Kidney tubule cell (primary cell): ENCODE results near the gene CHKA.
A peak's percentile ranks its signal among the peaks of the same experiment; 100 is the strongest.

Experiments
- DNase-seq: peaks from one replicate; pipeline ENCODE4 v3.0.0-alpha.2; 2018; ENCODE audit warnings: low spot score

CHKA gene

DNA sequence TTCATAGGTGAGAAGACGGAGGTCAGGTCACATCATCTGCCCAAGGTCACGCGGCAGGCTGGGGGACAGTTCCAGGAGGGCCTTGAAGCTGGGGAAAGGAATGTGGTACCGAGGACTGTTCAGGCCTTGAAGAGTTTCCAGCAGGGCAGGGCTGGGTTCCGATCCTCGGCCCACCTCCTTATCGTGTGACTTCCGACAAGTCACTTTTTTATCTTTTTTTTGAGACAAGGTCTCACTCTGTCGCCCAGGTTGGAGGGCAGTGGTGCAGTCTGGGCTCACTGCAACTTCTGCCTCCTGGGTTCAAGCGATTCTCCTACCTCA lies 90.1 kb downstream of the CHKA start:
- no peak for DNase-seq

DNA sequence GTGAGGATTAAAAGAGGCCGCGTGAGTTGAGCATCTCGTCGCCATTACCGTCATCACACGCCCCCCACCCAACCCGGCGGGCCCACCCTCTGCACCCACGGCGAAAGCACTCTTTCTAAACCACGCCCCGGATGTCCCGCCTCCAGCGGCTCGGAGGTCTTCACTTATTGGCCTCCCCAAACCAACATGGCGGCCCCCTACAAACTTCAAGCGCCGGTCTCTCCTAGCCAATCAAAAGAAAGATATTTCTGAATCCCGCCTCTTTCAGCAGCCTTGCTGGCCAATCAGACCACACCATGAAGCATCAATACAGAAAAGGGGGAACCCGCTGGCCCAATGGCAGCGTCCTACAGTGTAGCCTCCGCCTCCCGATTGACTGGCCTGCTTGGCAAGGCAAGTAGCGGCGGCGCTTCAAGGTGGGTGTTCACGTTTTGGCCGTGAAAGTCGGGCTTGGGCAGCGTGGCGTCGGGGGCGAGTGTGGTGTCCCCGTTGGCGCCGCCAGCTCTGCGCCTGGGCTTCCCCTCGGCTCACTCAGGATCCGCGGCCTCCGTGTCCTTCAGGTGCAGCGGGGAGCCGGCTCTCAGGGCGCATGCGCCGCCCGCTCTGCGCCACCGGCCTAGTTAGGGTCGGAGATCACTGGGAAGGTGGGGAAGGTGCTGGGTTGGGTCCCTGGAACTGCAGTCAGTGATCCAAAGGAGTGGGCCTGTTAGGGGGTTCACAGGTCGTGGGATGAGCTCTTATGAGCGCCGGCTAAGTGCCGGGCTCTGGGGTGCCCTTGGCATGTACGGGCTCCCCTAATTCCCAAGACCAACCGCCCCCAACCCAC lies 90.7 kb downstream of the CHKA start, which contains the start of gene NDUFS8:
Gene NDUFS8 (plus strand): TSS at position 364 of the 826 bp plus-strand sequence. CDS start 1,471 bp downstream, outside the sequence.
- peak; percentile 99 for DNase-seq

DNA sequence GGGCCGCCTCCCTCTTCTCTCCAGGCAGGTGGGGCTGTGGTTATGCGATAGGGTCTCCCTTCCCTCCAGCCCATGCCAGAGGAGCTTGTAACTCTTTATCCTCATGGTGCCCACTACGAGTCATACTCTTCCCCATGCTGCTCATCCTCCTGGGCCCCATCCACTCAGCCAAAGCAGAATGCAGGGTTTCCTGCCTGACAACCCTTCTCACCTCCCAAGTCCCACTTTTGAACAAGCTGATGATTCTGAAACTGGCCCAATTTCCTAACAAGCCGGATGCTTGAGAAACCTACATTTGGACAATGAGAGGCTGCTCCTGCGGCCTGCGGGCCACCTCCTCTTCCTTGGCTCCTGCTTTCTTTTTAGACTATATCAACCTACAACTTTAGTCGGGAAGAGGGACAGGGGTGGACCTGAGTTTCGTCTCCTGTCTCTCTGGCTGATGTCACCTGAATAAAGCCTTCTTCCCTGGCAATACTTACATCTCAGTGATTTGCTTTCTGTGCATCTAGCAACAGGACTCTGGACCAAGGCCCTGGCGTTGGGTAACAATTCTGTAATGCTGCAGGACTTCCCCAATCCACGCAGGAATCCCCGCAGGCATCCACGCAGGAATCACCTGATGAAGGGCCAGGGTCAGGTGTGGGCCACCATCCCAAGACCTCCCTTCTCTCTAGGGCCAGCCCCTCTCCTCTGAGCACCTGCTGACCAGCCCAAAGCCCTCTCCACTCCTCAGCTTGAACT lies 92.2 kb downstream of the CHKA start:
- peak; percentile 82 for DNase-seq

DNA sequence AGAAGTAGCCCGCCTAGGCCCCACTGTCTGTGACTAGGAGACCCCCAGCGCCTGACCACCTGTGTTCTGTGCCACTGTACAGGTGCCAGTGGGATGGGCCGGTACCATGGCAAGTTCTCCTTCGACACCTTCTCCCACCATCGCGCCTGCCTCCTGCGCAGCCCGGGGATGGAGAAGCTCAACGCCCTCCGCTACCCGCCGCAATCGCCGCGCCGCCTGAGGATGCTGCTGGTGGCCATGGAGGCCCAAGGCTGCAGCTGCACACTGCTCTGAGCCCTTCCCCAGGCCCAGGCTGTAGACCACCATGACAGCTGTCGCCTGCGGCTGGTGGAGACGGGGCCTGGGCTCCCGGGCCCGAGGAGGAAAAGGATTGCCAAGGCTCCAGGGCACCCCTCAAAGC lies 93.5 kb downstream of the CHKA start:
- no peak for DNase-seq

DNA sequence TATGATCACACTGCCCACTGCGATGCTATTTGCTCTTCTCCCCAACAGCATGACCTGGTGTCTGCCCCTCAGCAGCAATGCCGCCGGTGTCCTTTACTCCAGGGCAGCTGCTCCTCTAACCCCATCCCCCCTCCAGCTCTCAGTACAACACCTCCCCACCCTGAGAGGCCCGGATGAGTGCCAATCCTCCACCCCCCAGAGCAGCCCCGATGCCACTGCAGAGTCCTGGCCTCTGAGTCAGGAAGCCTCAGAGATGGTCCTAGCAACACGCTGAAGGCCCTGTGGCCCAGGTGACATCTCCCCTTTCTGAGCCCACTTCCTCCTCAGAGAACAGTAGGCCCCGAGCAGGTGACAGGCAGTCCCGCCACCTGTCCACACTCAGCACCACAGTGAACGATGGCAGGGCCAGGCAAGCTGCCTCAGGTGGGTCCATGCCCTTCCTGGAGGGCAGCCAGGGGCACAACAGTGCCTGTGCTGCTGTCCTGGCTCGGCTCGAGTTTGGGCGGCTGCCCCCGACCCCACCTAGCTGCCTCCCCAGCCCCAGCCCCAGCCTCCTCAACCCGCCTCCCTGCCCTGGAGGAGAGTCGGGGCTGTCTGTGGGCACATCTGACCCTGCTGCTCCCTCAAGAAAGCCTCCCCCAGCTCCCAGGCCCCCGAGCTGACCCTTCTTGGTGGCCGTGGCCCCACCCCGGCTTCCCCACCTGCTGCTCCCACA lies 94.6 kb downstream of the CHKA start:
- DNase-seq, result no peak

DNA sequence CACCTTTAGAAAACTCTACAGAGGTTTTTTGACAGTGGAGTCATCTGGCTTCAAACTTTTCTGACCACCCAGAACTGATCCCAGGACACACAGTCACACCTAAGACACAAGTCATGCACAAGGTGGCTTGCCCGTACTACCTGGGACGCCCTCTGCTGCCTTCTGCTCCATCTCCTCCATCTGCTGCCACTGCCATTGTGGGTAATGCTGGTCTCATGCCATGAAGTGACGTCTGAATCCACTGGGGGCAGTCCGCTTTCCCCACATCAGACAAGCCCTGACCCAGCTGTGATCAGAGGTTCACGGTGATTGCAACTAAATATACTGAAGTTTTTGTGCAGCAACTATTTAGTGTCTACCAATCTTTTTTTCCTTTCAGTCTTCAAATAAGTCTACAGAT lies 96.1 kb downstream of the CHKA start:
- no peak for DNase-seq

DNA sequence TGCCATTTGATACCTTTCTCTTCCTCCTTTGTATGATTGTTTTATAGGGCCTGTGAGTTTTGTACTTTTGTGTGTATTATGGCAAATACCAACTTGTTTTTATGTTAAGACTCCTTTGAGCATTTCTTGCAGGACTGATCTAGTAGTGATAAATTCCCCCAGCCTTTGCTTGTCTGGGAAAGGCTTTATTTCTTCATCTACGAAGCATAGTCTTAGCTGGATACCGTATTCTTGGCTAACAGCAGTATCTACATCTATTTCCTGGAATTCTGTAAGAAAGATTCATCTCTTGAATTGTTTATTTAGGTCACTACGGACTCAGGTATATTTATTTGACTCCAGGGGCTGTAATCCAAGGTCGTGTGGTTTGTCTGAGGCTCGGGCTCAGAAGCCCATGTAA lies 96.7 kb downstream of the CHKA start:
- DNase-seq, result no peak

DNA sequence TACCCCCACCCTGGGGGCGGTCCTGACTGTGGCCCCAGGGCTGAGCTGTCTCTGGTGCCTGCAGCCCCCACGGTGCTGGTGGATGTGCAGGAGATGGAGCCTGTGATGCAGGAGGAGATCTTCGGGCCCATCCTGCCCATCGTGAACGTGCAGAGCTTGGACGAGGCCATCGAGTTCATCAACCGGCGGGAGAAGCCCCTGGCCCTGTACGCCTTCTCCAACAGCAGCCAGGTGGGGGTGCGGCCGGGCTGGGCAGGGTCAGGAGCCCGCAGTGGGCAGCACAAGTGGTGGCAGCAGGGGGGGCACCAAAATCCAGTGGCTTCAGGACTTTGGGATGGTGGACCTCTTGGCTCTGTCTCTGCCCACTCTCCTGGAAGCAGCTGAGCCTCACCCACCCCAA lies 98.7 kb downstream of the CHKA start:
- DNase-seq, result no peak

DNA sequence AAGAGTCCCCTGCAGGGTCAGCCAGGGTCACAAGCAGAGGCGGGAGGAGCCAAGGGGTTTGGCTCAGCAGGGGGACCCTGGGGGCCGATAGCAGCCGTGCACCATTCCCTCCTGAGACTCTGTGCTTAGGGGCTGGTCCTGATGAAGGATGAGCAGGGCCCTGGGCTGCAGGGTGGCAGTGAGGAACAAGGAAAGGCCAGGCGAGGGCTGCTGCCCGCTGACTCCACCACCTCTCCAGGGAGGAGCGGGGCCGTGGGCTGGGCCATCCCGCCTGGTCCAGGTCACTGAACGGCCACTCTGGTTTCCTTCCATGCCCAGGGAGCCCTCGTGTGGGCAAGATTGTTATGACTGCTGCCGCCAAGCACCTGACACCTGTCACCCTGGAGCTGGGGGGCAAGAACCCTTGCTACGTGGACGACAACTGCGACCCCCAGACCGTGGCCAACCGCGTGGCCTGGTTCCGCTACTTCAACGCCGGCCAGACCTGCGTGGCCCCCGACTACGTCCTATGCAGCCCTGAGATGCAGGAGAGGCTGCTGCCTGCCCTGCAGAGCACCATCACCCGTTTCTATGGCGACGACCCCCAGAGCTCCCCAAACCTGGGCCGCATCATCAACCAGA lies 99.9 kb downstream of the CHKA start:
- DNase-seq, result peak; percentile 66

DNA sequence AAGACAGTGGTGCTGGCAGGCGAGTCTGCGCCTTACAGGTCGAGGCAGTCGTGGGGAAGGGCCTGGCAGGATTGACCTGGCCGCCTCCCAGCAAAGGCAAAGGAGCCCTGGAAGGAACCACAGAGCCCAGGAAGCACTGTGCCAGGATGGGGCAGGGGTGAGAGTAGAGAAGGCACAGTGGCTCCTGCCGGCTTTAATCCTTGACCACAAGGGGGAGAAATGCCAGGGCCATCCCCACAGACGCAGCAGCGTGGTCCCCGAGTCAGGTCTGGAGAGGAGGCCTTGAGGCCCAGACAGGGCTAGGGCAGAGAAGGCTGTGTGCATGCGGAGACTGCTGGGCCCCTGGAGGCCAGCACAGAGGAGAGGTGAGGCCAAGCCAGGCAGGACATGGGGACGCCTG lies 100.6 kb downstream of the CHKA start:
- no peak for DNase-seq

DNA sequence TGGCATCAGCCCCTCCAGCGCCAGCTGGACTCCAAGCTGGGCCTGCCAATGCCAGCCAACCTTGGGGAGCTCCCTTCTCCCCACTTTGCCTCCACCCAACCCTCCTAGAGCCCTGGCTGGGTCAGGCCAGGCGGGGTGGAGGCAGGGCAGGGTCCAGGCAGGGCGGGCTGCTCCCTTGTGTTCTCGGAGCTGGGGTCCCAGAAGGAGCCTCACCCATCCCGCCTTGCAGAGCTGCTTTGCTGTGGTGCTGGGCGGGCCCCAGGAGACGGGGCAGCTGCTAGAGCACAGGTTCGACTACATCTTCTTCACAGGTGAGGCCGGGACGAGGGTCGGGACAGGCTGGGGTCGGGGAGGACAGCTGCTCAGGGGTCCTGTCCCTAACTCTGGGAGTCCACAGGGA lies 101.7 kb downstream of the CHKA start:
- no peak for DNase-seq

DNA sequence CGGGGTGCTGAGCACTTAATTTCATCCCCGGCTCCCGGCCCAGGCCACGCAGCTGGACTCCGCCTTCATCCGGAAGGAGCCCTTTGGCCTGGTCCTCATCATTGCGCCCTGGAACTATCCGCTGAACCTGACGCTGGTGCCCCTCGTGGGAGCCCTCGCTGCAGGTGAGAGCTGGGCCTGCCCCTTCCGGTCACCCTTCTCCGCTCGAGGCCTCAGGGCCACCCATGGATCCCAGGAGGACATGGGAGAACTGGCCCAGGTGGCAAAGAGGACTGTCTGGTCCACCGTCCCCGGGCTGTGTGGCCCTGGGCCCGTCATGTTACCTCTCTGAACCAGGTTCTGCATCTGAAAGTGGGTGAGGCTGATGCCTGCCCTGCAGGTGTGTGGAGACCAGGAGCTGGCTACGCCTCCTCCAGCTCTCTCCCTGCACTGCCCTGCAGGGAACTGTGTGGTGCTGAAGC lies 102.4 kb downstream of the CHKA start:
- no peak for DNase-seq

DNA sequence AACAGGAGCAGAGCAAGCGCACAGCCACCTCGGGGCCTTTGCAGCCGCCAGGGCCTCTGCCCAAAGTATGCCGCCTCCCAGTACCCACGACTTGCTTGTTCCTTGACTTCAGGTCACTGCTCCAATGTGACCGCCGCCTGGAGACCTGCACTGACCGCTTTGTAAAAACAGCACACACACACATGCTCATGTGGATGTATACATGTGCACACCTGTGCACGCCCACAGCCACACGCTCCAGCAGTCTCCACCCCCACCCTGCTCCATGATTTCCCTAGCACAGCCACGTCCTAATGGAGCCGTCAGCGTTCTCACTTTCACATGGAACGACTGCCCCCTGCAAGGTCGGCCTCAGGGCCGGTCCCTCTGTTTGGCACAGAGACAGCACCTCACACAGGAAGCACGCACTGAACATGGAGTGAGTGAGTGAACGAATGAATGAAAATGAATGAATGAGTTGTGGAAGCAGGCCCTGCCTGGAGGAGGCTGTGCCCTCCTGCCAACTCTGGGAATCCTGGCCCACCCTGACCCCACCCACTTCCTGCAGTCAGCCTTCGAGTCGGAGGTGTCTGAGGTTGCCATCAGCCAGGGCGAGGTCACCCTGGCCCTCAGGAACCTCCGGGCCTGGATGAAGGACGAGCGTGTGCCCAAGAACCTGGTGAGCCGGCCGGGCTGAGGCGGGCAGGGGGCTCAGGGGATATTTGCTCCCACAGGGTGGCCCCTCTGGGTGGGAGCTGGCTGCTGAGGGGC lies 103.0 kb downstream of the CHKA start:
- DNase-seq, result no peak

DNA sequence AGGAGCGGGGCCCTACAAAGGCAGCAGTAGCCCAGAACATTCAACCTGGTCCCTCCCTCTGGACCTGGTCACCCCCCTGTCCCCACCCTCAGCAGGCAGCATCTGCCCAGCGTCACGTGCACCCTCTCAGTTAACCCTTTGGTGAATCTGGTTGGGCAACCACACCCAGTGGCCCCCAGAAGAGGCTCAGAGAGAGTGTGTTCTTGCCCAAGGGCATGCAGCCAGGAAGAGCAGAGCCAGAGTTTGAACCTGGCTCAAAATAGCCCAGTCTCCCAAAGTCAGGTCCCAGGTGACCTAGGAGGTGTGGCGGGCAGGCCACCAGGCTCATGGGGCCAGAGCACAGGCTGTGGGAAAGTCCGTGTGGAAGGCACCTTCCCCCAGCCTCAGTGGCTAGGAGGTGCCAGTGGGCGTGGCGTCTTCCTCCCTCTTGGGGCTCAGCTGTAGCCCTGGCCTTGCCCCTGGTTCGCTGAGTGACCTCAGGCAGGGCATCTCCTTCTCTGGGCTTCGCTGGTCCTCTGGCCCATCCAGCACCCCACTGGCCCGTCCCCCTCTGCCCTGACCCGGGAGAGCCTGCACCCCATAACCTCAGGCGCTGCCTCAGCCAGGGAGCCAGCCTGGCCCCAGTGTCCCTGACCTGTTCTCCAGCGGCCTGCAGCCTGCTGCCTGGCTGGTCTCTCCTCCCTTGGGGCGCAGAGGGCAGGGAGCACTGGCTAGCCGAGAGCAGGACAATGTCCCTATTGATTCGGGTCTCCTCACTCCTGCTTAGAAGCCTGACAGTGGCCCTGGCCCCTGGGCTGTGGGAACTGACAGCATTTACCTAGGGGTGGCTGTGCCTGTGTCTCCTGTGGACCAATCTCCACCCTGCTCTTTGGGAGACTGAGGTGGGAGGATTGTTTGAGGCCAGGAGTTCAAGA lies 104.0 kb downstream of the CHKA start:
- DNase-seq, result no peak

DNA sequence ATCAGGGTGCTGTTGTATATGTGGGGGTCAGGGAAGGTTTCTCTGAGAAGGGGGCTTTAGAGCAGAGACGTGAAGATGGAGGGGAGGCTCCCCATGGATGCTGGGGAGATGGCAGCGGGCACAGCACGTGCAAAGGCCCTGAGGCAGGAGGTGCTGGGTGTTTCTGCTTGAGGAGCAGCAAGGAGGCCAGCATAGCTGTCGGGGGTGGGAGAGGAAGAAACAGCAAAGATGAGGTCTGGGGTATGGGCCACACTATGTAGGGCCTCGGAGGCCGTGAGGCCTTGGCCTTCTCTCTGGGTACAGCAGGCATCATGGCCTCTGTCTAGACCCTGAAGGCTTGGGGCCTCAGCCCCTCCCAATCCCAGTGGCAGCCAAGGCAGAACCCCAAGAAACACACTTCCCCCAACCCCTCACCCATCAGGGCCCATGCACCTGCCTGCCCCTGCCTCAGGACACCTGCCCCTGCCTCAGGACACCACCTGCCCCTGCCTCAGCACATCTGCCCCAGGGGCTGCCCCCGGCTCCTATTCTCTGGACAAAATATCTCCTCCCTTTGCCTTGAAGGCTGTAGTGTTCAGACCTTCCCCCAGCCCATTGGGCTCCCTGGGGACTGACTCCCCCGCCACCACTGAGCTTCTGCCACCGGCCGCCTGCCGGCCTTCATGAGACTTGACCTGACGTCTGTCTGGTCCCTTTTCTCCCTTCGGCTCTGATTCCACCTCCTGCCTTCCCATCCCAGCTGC lies 104.9 kb downstream of the CHKA start:
- DNase-seq, result no peak

DNA sequence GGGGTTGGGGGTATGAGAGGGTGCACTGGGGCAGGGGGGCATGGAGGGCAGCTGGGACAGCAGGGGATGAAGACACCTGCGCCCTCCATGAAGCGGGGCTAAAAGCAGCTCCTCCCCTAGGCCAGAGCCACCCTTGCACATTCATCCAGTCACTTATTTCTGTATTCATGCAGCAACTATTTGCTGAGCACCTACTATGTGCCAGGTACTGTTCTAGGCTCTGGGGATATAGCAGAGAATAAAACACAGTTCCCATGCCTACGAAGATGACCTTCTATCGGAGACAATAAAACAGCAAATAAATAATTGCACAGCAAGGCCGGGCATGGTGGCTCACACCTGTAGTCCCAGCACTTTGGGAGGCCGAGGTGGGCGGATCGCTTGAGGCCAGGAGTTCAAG lies 105.7 kb downstream of the CHKA start:
- DNase-seq, result no peak

DNA sequence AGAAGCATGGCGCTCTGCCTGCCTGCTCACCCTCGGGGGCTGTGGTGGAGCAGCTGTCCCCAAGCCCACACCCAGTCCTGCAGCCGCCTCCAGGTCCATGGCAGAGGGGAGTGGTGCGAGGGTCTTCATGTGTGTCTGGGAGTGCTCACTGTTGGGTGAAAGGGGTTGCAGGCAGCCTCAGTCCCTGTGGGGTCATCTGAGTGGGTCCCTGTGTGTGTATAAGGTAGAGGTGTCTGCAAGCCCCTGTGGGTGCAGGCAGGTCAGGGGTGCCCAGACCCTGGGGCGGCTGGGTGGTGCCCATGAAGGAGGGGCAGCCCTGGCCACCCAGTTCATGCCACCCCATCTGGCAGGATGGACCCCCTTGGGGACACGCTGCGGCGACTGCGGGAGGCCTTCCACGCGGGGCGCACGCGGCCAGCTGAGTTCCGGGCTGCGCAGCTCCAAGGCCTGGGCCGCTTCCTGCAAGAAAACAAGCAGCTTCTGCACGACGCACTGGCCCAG lies 106.2 kb downstream of the CHKA start:
- no peak for DNase-seq

DNA sequence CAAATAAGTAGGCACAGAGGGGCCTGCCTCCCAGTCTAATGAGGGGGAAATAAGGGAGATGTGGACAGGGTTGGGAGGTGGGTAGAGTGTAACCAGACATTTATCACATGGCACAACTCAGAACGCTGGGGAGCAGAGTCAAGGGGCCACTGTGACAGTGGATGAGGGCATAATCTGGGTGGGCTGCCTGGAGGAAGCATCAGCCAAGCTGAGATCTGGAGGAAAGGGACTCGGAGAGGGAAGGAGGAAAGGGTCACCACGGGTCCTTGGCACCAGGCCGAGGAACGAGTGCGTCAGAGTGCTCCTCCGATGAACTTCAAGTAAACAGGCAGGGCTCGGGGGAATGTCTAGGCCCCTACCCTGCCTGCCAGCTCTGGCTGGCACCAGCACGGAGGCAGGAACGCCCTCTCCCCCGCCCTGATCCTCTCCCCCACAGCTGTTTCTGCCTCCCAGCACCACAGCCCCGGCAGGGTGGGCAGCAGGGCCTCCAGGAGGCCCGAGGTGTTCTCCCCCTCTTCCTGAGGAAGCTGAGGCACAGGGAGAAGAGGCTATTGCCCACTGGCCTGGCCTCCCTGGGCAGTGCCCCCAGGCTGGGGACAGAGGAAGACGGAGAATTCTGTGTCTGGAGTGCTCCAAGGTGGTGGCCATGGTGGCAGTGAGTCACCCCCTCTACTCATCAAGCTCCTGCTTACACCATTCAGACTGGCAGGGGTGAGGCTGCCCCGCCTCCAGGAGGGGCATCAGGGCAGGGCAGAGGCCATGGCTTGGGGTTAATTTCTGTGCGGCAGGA lies 106.8 kb downstream of the CHKA start:
- peak; percentile 91 for DNase-seq
